Skeletal muscle cell (primary cell): Measurements from ENCODE around the gene DTX4.

Experiments
- DNase-seq: peaks from one replicate; pipeline ENCODE4 v3.0.0-alpha.2; 2010; ENCODE audit warnings: low read depth
- H3K4me3 ChIP-seq: 2 replicates; pipeline ENCODE4 v1.5.1; 2011; ENCODE audit warnings: low read depth, mild to moderate bottlenecking, control low read depth, low read length, moderate library complexity

The DTX4 gene

GRCh38 chr11:59164028-59164427 is 7.9 kb upstream of the DTX4 start:
- DNase-seq: no peak
- H3K4me3 ChIP-seq: no peak overlapping the region

- DNase-seq: no peak
Observed at GRCh38 chr11:59172345-59173079, 580 bp downstream of the DTX4 start.

GRCh38 chr11:59173080-59173963 is 1.4 kb downstream of the DTX4 start:
- no peak for DNase-seq

More at GRCh38 chr11:59172345-59173079, 580 bp downstream of the DTX4 start:
- peak overlapping the region; percentile 64 for H3K4me3 ChIP-seq

GRCh38 chr11:59173964-59174663 is 2.2 kb downstream of the DTX4 start:
- no peak for DNase-seq
- peak overlapping the region; percentile 64 for H3K4me3 ChIP-seq

More at GRCh38 chr11:59173080-59173963, 1.4 kb downstream of the DTX4 start:
- H3K4me3 ChIP-seq: peak overlapping the region; percentile 64

- H3K4me3 ChIP-seq: no peak overlapping the region
- no peak for DNase-seq
Observed at GRCh38 chr11:59174664-59175033, 2.7 kb downstream of the DTX4 start.

GRCh38 chr11:59175091-59175501 is 3.2 kb downstream of the DTX4 start:
- H3K4me3 ChIP-seq: no peak overlapping the region
- no peak for DNase-seq

- no peak for DNase-seq
- no peak overlapping the region for H3K4me3 ChIP-seq
Observed at GRCh38 chr11:59176330-59176729, 4.4 kb downstream of the DTX4 start.

GRCh38 chr11:59178402-59178801 is 6.5 kb downstream of the DTX4 start:
- DNase-seq: no peak

GRCh38 chr11:59179121-59179520 is 7.2 kb downstream of the DTX4 start:
- no peak overlapping the region for H3K4me3 ChIP-seq
- DNase-seq: no peak

More at GRCh38 chr11:59178402-59178801, 6.5 kb downstream of the DTX4 start:
- no peak overlapping the region for H3K4me3 ChIP-seq

- no peak for DNase-seq
- no peak overlapping the region for H3K4me3 ChIP-seq
Observed at GRCh38 chr11:59180168-59180776, 8.3 kb downstream of the DTX4 start.

GRCh38 chr11:59180907-59181306 is 9.0 kb downstream of the DTX4 start:
- H3K4me3 ChIP-seq: no peak overlapping the region
- DNase-seq: no peak

- H3K4me3 ChIP-seq: no peak overlapping the region
Observed at GRCh38 chr11:59181746-59182456, 10.0 kb downstream of the DTX4 start.

GRCh38 chr11:59182457-59183151 is 10.7 kb downstream of the DTX4 start:
- no peak for DNase-seq
- H3K4me3 ChIP-seq: no peak overlapping the region

More at GRCh38 chr11:59181746-59182456, 10.0 kb downstream of the DTX4 start:
- DNase-seq: no peak

GRCh38 chr11:59183771-59184170 is 11.8 kb downstream of the DTX4 start:
- no peak overlapping the region for H3K4me3 ChIP-seq
- no peak for DNase-seq

GRCh38 chr11:59184691-59185339 is 12.9 kb downstream of the DTX4 start:
- H3K4me3 ChIP-seq: no peak overlapping the region
- DNase-seq: no peak

- H3K4me3 ChIP-seq: no peak overlapping the region
- DNase-seq: no peak
Observed at GRCh38 chr11:59185386-59185945, 13.5 kb downstream of the DTX4 start.

GRCh38 chr11:59186130-59186594 is 14.2 kb downstream of the DTX4 start:
- no peak for DNase-seq
- no peak overlapping the region for H3K4me3 ChIP-seq
